HEK293T (cell line): ENCODE measurements around the gene ZNF76.

Experiments
- CTCF ChIA-PET: fragments of 350-600 bp; formaldehyde crosslinking; extraction: SDS; loops from one replicate; lab custom pipeline; 2021; ENCODE audit warnings: antibody characterized with exemption, inconsistent platforms; lab: Yijun Ruan, JAX
- POLR2A ChIA-PET: fragments of 350-600 bp; formaldehyde crosslinking; extraction: SDS; loops from one replicate; lab custom pipeline; 2020; ENCODE audit warnings: antibody characterized with exemption, inconsistent platforms; lab: Yijun Ruan, JAX
- DNase-seq: peaks from one replicate; pipeline ENCODE4 v3.0.0; 2012; ENCODE audit warnings: mixed read lengths; ENCODE audit errors: extremely low spot score
- ARNT ChIP-seq: fragments of 450-650 bp; IDR thresholded peaks from 2 replicates; pipeline ENCODE4 v1.6.1; 2017; ENCODE audit warnings: mild to moderate bottlenecking
- BHLHE40 ChIP-seq: fragments of 450-650 bp; IDR thresholded peaks from 2 replicates; pipeline ENCODE4 v1.6.1; 2016; ENCODE audit warnings: mild to moderate bottlenecking, moderate library complexity, borderline replicate concordance
- CTBP1 ChIP-seq: fragments of 450-650 bp; IDR thresholded peaks from 2 replicates; pipeline ENCODE4 v1.6.1; 2016; ENCODE audit warnings: borderline replicate concordance
- ELF4 ChIP-seq: fragments of 450-650 bp; IDR thresholded peaks from 2 replicates; pipeline ENCODE4 v1.6.1; 2017; ENCODE audit warnings: antibody characterized with exemption
- FOXA1 ChIP-seq: fragments of 450-650 bp; IDR thresholded peaks from 2 replicates; pipeline ENCODE4 v1.6.1; 2016; ENCODE audit warnings: mild to moderate bottlenecking
- FOXK2 ChIP-seq: fragments of 450-650 bp; IDR thresholded peaks from 2 replicates; pipeline ENCODE4 v1.6.1; 2016; ENCODE audit warnings: mild to moderate bottlenecking
- FOXM1 ChIP-seq: fragments of 450-650 bp; IDR thresholded peaks from 2 replicates; pipeline ENCODE4 v1.6.1; 2017; ENCODE audit warnings: mild to moderate bottlenecking, borderline replicate concordance
- HDGF ChIP-seq: fragments of 450-650 bp; IDR thresholded peaks from 2 replicates; pipeline ENCODE4 v1.6.1; 2017; ENCODE audit warnings: antibody characterized with exemption, borderline replicate concordance
- L3MBTL2 ChIP-seq: fragments of 450-650 bp; conservative IDR thresholded peaks from 2 replicates; pipeline ENCODE4 v1.6.1; 2016; ENCODE audit warnings: mild to moderate bottlenecking
- LEF1 ChIP-seq: fragments of 450-650 bp; IDR thresholded peaks from 2 replicates; pipeline ENCODE4 v1.6.1; 2017; ENCODE audit warnings: mild to moderate bottlenecking, borderline replicate concordance
- NFRKB ChIP-seq: fragments of 450-650 bp; IDR thresholded peaks from 2 replicates; pipeline ENCODE4 v1.6.1; 2016; ENCODE audit warnings: mild to moderate bottlenecking, moderate library complexity
- SP1 ChIP-seq: fragments of 450-650 bp; IDR thresholded peaks from 2 replicates; pipeline ENCODE4 v1.6.1; 2017
- SUZ12 ChIP-seq: fragments of 450-650 bp; IDR thresholded peaks from 2 replicates; pipeline ENCODE4 v1.6.1; 2016; ENCODE audit warnings: mild to moderate bottlenecking
- TARDBP ChIP-seq: fragments of 450-650 bp; IDR thresholded peaks from 2 replicates; pipeline ENCODE4 v1.6.1; 2016
- ZNF384 ChIP-seq: fragments of 450-650 bp; IDR thresholded peaks from 2 replicates; pipeline ENCODE4 v1.6.1; 2016
- TF ChIP-seq, protein P1 (sequence below): fragments of 450-650 bp; IDR thresholded peaks from 2 replicates; pipeline ENCODE4 v1.6.1; 2016

The ZNF76 gene

DNA sequence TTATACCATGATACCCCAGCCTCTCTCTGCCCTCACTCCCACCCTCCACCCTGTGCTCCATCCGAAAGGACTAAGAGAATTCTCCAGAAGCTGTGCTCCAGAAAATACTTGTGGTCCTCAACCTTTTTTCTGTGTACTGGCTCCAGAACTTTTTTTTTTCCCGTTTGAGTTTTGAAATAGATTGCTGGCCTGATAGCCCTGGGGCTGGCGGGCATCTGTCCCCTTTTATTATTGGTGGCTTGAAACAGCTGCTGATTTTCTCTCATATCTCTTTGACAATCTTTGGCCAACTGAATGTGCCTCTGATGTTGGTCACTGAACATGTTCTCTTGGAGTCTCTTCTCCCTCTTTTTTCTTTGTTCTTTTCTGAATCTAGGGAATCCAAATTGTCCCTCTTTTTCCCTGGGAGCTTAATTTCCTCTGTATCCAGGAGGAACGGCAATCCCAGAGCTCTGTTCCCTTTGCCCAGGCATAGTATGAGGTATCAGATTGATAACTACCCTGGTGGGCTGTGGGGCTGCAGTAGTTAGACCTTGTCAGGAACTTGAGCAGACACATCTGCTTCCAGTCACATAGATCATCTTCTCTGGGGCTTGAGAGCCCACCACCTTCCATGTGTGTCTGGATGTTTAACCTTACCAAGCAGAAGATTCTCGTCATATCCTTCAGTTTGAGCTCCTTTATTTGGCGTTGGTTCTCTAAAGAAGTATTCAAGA lies 84.5 kb downstream of the ZNF76 start:
- no peak for TF ChIP-seq ELF4
- no peak for TF ChIP-seq ZNF384
- no peak for TF ChIP-seq NFRKB
- no peak for TF ChIP-seq ARNT
- no peak for TF ChIP-seq LEF1
- TF ChIP-seq CTBP1, result no peak
- TF ChIP-seq, protein P1, sequence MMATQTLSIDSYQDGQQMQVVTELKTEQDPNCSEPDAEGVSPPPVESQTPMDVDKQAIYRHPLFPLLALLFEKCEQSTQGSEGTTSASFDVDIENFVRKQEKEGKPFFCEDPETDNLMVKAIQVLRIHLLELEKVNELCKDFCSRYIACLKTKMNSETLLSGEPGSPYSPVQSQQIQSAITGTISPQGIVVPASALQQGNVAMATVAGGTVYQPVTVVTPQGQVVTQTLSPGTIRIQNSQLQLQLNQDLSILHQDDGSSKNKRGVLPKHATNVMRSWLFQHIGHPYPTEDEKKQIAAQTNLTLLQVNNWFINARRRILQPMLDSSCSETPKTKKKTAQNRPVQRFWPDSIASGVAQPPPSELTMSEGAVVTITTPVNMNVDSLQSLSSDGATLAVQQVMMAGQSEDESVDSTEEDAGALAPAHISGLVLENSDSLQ, result no peak
- TF ChIP-seq SP1, result no peak
- no peak for TF ChIP-seq L3MBTL2
- TF ChIP-seq FOXM1, result no peak
- no peak for TF ChIP-seq BHLHE40
- TF ChIP-seq FOXA1, result no peak
- no peak for TF ChIP-seq FOXK2
- TF ChIP-seq HDGF, result no peak
- TF ChIP-seq TARDBP, result no peak
- no peak for TF ChIP-seq SUZ12
- POLR2A ChIA-PET, result interaction anchor here (1.0 to 1.4 kb wide), 6 partner anchors 11 to 124 kb away, joined by 3 to 5 read pairs (median 3); partner anchors contain the start of genes DEF6, FANCE and RPL10A
- CTCF ChIA-PET, result interaction anchor here (4.0 kb wide), 1 partner anchor 106 kb away, joined by 42 read pairs; no protein-coding TSS in a partner anchor
- DNase-seq, result no peak
